Measurements from ENCODE around the gene GAB2. TPM values are rescaled to one million over a fixed set of nuclear protein-coding genes. Genes with fewer than 3 reads are reported as not detected.

GAB2 gene
- total RNA-seq, 2 experiments from 2014 or later = 1.2 to 1.3 TPM

- TF ChIP-seq CTCF (conservative IDR thresholded peaks at IDR 0.05; ENCODE audit: low read length) (no peak), EZH2phosphoT487 (IDR thresholded peaks at IDR 0.05; ENCODE audit: borderline replicate concordance, low read depth, low read length) (no peak)
- CTCF ChIA-PET (ENCODE audit: unreplicated experiment) = no interaction called here
- Histone ChIP-seq H3K9me3 (ENCODE audit: low read length) (no peaks in the 10 kb centered on the region), H3K4me1 (ENCODE audit: insufficient read depth, low read length, poor library complexity, severe bottlenecking) (no peaks in the 10 kb centered on the region), H3K4me3 (ENCODE audit: low read depth, low read length, poor library complexity, severe bottlenecking) (no peak overlapping the region), H3K79me2 (ENCODE audit: insufficient read depth, low read depth, low read length) (no peaks in the 10 kb centered on the region), H3K36me3 (ENCODE audit: insufficient read depth, low read length) (no peaks in the 10 kb centered on the region), H3K27ac (ENCODE audit: low read depth, low read length, poor library complexity, severe bottlenecking) (no peak overlapping the region), H4K20me1 (ENCODE audit: insufficient read depth, low read length) (no peaks in the 10 kb centered on the region), H3K4me2 (ENCODE audit: low read length) (no peak overlapping the region), H2AFZ (ENCODE audit: low read length) (no peak overlapping the region), H3K9me2 (ENCODE audit: insufficient read depth, low read length) (no peaks in the 10 kb centered on the region)
- POLR2A ChIA-PET = no interaction called here
- no peak for DNase-seq (ENCODE audit: low spot score)
- BruUV-seq (replicated peaks) = no TSS peak
- intact Hi-C loops (cut with micrococcal nuclease; ENCODE audit: unreplicated experiment) = no loop called here
Measured at GRCh38 chr11:78171951-78172350, 245.7 kb downstream of the GAB2 start.

GRCh38 chr11:78170874-78171549 lies 246.6 kb downstream of the GAB2 start:
- DNase-seq (ENCODE audit: low spot score) = no peak
- CTCF ChIA-PET (ENCODE audit: unreplicated experiment) = no interaction called here

More at GRCh38 chr11:78170874-78171549, 246.6 kb downstream of the GAB2 start:
- no TSS peak for BruUV-seq (replicated peaks)
- H3K27ac ChIP-seq (ENCODE audit: low read depth, low read length, poor library complexity, severe bottlenecking) = no peak overlapping the region
- no peak for TF ChIP-seq EZH2phosphoT487 (IDR thresholded peaks at IDR 0.05; ENCODE audit: borderline replicate concordance, low read depth, low read length)
- no peak for TF ChIP-seq CTCF (conservative IDR thresholded peaks at IDR 0.05; ENCODE audit: low read length)
- no peak overlapping the region for H3K4me3 ChIP-seq (ENCODE audit: low read depth, low read length, poor library complexity, severe bottlenecking)
- no peak overlapping the region for H2AFZ ChIP-seq (ENCODE audit: low read length)
- H3K4me2 ChIP-seq (ENCODE audit: low read length) = no peak overlapping the region
- intact Hi-C loops (cut with micrococcal nuclease; ENCODE audit: unreplicated experiment) = no loop called here
- POLR2A ChIA-PET = no interaction called here
- H3K79me2 ChIP-seq (ENCODE audit: insufficient read depth, low read depth, low read length) = no peaks in the 10 kb centered on the region
- H3K4me1 ChIP-seq (ENCODE audit: insufficient read depth, low read length, poor library complexity, severe bottlenecking) = no peaks in the 10 kb centered on the region
- no peaks in the 10 kb centered on the region for H3K9me3 ChIP-seq (ENCODE audit: low read length)
- no peaks in the 10 kb centered on the region for H3K9me2 ChIP-seq (ENCODE audit: insufficient read depth, low read length)
- H3K36me3 ChIP-seq (ENCODE audit: insufficient read depth, low read length) = no peaks in the 10 kb centered on the region
- H4K20me1 ChIP-seq (ENCODE audit: insufficient read depth, low read length) = no peaks in the 10 kb centered on the region
